K562 (cell line): ENCODE data around the gene CEP85L. TPM values are rescaled to one million over a fixed set of nuclear protein-coding genes. Genes with fewer than 3 reads are reported as not detected.

Experiments
- ATAC-seq: fragments of 200-7000 bp; cut with Tn5 transposase; 3 replicates; pipeline ENCODE4 v1.9.1; 2020; ENCODE audit warnings: moderate library complexity
- BruUV-seq: library from RNA; stranded (reverse); fragments of 400-500 nt; replicated peaks from 2 replicates; lab custom pipeline; 2021; lab: Mats Ljungman, UMichigan
- CTCF ChIA-PET: fragments of 300-600 bp; formaldehyde crosslinking; extraction: SDS; loops from one replicate; lab custom pipeline; 2021; ENCODE audit warnings: low intra/inter-chr PET ratio; lab: Yijun Ruan, JAX
- POLR2A ChIA-PET: fragments of 300-600, 350-650 bp; sonication (Branson Sonifier 250); formaldehyde crosslinking; extraction: SDS; loops from one replicate; lab custom pipeline; 2021; ENCODE audit warnings: antibody characterized with exemption, inconsistent platforms; lab: Yijun Ruan, JAX
- DNase-seq, 4 experiments: peaks; one replicate each; pipeline versions ENCODE4 v3.0.0 to v3.0.0-alpha.2; 2011 to 2018; ENCODE audit warnings: low spot score in 3 of 4, mixed read lengths in 3 of 4; ENCODE audit errors: extremely low read depth in 1 of 4
- FAIRE-seq: peaks from 2 replicates; lab custom pipeline; 2011; peaks lifted over from hg19 to GRCh38; lab: Jason Lieb, UNC
- H2AFZ ChIP-seq: 2 replicates; pipeline ENCODE4 v1.6.0; 2011; ENCODE audit warnings: low read depth, low read length, control low read depth, inconsistent platforms
- H3K27ac ChIP-seq: fragments of 200-600 bp; 3 replicates; pipeline ENCODE4 v1.8.0; 2011; ENCODE audit warnings: low read depth, mild to moderate bottlenecking, control low read depth, inconsistent platforms, low read length, moderate library complexity, mixed read lengths; ENCODE audit errors: extremely low read depth
- H3K27me3 ChIP-seq, 2 experiments: fragments of 300-600 bp in 1 of 2; 2 replicates in 1 of 2; 3 replicates in 1 of 2; pipeline versions ENCODE4 v1.6.0 to v1.8.0; 2011; ENCODE audit warnings: inconsistent platforms in 2 of 2, low read length in 2 of 2, mild to moderate bottlenecking in 1 of 2, mixed read lengths in 1 of 2, moderate library complexity in 1 of 2; ENCODE audit not compliant: control insufficient read depth in 2 of 2, insufficient read depth in 2 of 2
- H3K36me3 ChIP-seq: fragments of 300-600 bp; 3 replicates; pipeline ENCODE4 v1.8.0; 2011; ENCODE audit warnings: mild to moderate bottlenecking, low read length, inconsistent platforms; ENCODE audit not compliant: control insufficient read depth, insufficient read depth
- H3K4me1 ChIP-seq, 2 experiments: fragments of 200-600 bp in 1 of 2; replicated peaks in 1 of 2; 2 replicates in 1 of 2; 3 replicates in 1 of 2; pipeline versions ENCODE4 v1.5.1 to v1.8.0; 2011; ENCODE audit warnings: inconsistent platforms in 2 of 2, low read length in 2 of 2, mild to moderate bottlenecking in 1 of 2, mixed read lengths in 1 of 2, moderate library complexity in 1 of 2; ENCODE audit not compliant: control insufficient read depth in 2 of 2, insufficient read depth in 2 of 2
- H3K4me2 ChIP-seq: 2 replicates; pipeline ENCODE4 v1.6.1; 2011; ENCODE audit warnings: low read length, control low read depth, inconsistent platforms, mixed read lengths; ENCODE audit not compliant: insufficient read depth
- H3K4me3 ChIP-seq: fragments of 200-600 bp; sonication (generic), shearing (Covaris generic); 2 replicates; pipeline ENCODE4 v1.5.1; 2016; ENCODE audit warnings: control low read depth, inconsistent platforms
- H3K79me2 ChIP-seq: fragments of 200-600 bp; 3 replicates; pipeline ENCODE4 v1.8.0; 2011; ENCODE audit warnings: low read length, inconsistent platforms; ENCODE audit not compliant: control insufficient read depth, insufficient read depth
- H3K9ac ChIP-seq, 2 experiments: 2 replicates each; pipeline versions ENCODE4 v1.6.0 to v1.6.1; 2011; ENCODE audit warnings: low read depth in 2 of 2, low read length in 2 of 2, control low read depth in 1 of 2, inconsistent platforms in 1 of 2, mild to moderate bottlenecking in 1 of 2, mixed read lengths in 1 of 2; ENCODE audit not compliant: insufficient read depth in 1 of 2
- H3K9me1 ChIP-seq: one replicate; pipeline ENCODE4 v1.6.0; 2011; ENCODE audit warnings: inconsistent platforms, mild to moderate bottlenecking, low read length, moderate library complexity; ENCODE audit not compliant: control insufficient read depth, insufficient read depth
- H3K9me3 ChIP-seq: replicated peaks from 2 replicates; pipeline ENCODE4 v1.5.1; 2011; ENCODE audit warnings: low read depth, low read length, inconsistent platforms; ENCODE audit not compliant: control insufficient read depth, insufficient read depth
- H4K20me1 ChIP-seq: replicated peaks from 2 replicates; pipeline ENCODE4 v1.6.1; 2011; ENCODE audit warnings: low read length, inconsistent platforms, mixed read lengths; ENCODE audit not compliant: control insufficient read depth, insufficient read depth
- C11orf30 ChIP-seq: fragments of 450-650 bp; IDR thresholded peaks from 2 replicates; pipeline ENCODE4 v1.6.1; 2016; ENCODE audit warnings: low read depth, mild to moderate bottlenecking
- CHCHD3 ChIP-seq: fragments of 250-450 bp; sonication (Bioruptor Pico); IDR thresholded peaks from 2 replicates; pipeline ENCODE4 v2.1.2; 2022; ENCODE audit warnings: mild to moderate bottlenecking
- CTBP1 ChIP-seq: fragments of 450-650 bp; IDR thresholded peaks from 2 replicates; pipeline ENCODE4 v1.6.1; 2016; ENCODE audit warnings: borderline replicate concordance
- FOXK2 ChIP-seq, 2 experiments: fragments of 450-650 bp; IDR thresholded peaks in 1 of 2; conservative IDR thresholded peaks in 1 of 2; 2 replicates each; pipeline ENCODE4 v1.6.1; 2016; ENCODE audit warnings: low read depth in 2 of 2, mild to moderate bottlenecking in 1 of 2
- FUS ChIP-seq: fragments of 200-400 bp; formaldehyde crosslinking; optimal IDR thresholded peaks from 2 replicates; pipeline ENCODE3; 2017; ENCODE audit warnings: low read depth, low read length
- HOXB6 ChIP-seq: fragments of 250-450 bp; sonication (Bioruptor Pico); IDR thresholded peaks from 2 replicates; pipeline ENCODE4 v1.5.1; 2022; ENCODE audit warnings: mild to moderate bottlenecking, borderline replicate concordance
- KAT8 ChIP-seq: fragments of 450-650 bp; IDR thresholded peaks from 2 replicates; pipeline ENCODE4 v1.6.1; 2016; ENCODE audit warnings: low read depth, mild to moderate bottlenecking
- NCOA1 ChIP-seq: fragments of 450-650 bp; IDR thresholded peaks from 2 replicates; pipeline ENCODE4 v1.6.1; 2016; ENCODE audit warnings: low read depth
- POU5F1 ChIP-seq: fragments of 150-350 bp; IDR thresholded peaks from 2 replicates; pipeline ENCODE4 v1.6.1; 2014; ENCODE audit warnings: borderline replicate concordance, low read length, low read depth, mild to moderate bottlenecking; ENCODE audit not compliant: partially characterized antibody
- SMAD3 ChIP-seq: fragments of 450-650 bp; formaldehyde crosslinking; conservative IDR thresholded peaks from 2 replicates; pipeline ENCODE4 v1.4.0; 2020; ENCODE audit warnings: mild to moderate bottlenecking
- SMAD4 ChIP-seq: fragments of 250-450 bp; sonication (Bioruptor Pico); conservative IDR thresholded peaks from 2 replicates; pipeline ENCODE4 v1.8.0; 2021; ENCODE audit warnings: inconsistent platforms, mild to moderate bottlenecking, moderate library complexity
- XRCC5 ChIP-seq: fragments of 200-400 bp; formaldehyde crosslinking; IDR thresholded peaks from 2 replicates; pipeline ENCODE4 v1.6.1; 2017; ENCODE audit warnings: low read depth, mild to moderate bottlenecking, low read length
- ZNF165 ChIP-seq: fragments of 250-450 bp; sonication (Bioruptor Pico); IDR thresholded peaks from 2 replicates; pipeline ENCODE4 v1.4.0; 2020; ENCODE audit warnings: borderline replicate concordance
- WGBS: fragments of 100-300 bp; shearing (Covaris generic); methylation state at CpG from one replicate; pipeline ENCODE4 v1.1.6; 2016; ENCODE audit warnings: low coverage, mixed read lengths; ENCODE audit not compliant: insufficient coverage; ENCODE audit errors: missing lambda C conversion rate; 5-methylcytosine and 5-hydroxymethylcytosine counted together
- in situ Hi-C: fragments of 300-500 bp; cut with MboI; formaldehyde crosslinking; loops from 4 replicates; pipeline ENCODE4 v1.15.0; 2018; ENCODE audit warnings: inconsistent platforms, mixed read lengths
- intact Hi-C: fragments of 100-400 bp; cut with micrococcal nuclease; formaldehyde crosslinking; loops from 2 replicates; pipeline ENCODE4 v1.14.2; 2022
- polyA plus RNA-seq, 8 experiments: library from polyadenylated mRNA; depleted of rRNA in 4 of 8; stranded (reverse) in 5 of 8; unstranded in 3 of 8; fragments of >200 nt; fragmentation: Nextera tagmentation in 2 of 8; fragmentation: Illumina TruSeq in 1 of 8; extraction: Ambion mirVana in 2 of 8; extraction: Trizol in 1 of 8; gene quantifications; 2 replicates each; pipeline versions ENCODE4 v1.2.1 to v1.2.3, GENCODE V29; 2011 to 2014; ENCODE audit warnings: inconsistent platforms in 1 of 8, missing spikeins in 1 of 8
- total RNA-seq, 7 experiments: library from RNA; depleted of rRNA in 6 of 7; stranded (reverse); fragments of >200 nt in 6 of 7; fragmentation: Illumina TruSeq in 2 of 7; extraction: Trizol in 2 of 7; gene quantifications; 2 replicates each; pipeline versions ENCODE4 v1.2.1 to v1.2.3, GENCODE V29; 2011 to 2021; ENCODE audit warnings: low replicate concordance in 1 of 7

The CEP85L gene
- total and polyA plus RNA-seq, 9 of the 15 experiments (the other 6 are each of a cell fraction or from before 2014, with no cell fraction given), result 4.5 to 15.8 (median 8.3) TPM

DNA sequence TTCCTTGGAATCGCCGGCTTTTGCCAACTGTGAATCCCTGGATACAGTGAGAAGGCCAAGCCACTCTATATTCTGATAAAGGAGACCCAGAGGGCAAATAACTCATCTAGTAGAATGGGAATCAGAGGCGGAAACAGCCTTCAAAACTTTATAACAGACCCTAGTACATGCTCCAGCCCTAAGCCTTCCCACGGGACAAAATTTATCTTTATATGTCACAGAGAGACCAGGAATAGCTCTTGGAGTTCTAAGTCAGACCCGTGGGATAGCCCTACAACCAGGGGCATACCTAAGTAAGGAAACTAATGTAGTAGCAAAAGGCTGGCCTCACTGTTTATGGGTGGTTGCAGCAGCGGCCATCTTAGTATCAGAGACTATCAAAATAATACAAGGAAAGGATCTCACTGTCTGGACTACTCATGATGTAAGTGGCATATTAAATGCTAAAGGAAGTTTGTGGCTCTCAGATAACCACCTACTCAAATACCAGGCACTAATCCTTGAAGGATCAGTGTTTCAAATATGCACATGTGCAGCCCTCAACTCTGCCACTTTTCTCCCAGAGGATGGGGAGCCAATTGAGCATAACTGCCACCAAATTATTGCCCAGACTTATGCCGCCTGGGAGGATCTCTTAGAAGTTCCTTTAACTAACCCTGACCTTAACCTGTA is 29.5 kb downstream of the CEP85L start:
- ATAC-seq (no peak), DNase-seq (no peak), FAIRE-seq (no peak)
- Histone ChIP-seq H3K27ac (no peak overlapping the region), H3K79me2 (peaks cover 15% of the 10 kb centered on the region; the same call in 1 of the 3 replicates), H3K27me3 (no peaks in the 10 kb centered on the region), H3K4me2 (no peak overlapping the region), H3K9me1 (no peaks in the 10 kb centered on the region), H3K9ac (no peak overlapping the region), H3K4me1 (peaks cover 0 to 7% of the 10 kb centered on the region in 2 experiments; a peak in 3 of 5 replicates), H4K20me1 (0 out of 2 replicates have a peak, but pooled peaks cover 6% of the 10 kb centered on the region), H3K36me3 (peaks cover 6% of the 10 kb centered on the region; the same call in 1 of the 3 replicates), H3K9me3 (peaks cover 6% of the 10 kb centered on the region), H3K4me3 (no peak overlapping the region), H2AFZ (no peak overlapping the region)
- no TSS peak for BruUV-seq
- POLR2A ChIA-PET, result no interaction called here
- in situ Hi-C loops (no loop called here), intact Hi-C loops (no loop called here)
- TF ChIP-seq NCOA1 (no peak), ZNF165 (CRISPR knock-in tag) (no peak), XRCC5 (no peak), CHCHD3 (CRISPR knock-in tag) (no peak), SMAD3 (no peak), CTBP1 (no peak), SMAD4 (CRISPR knock-in tag) (no peak), HOXB6 (no peak), C11orf30 (no peak), POU5F1 (no peak), FUS (no peak), KAT8 (no peak), FOXK2 (conservative IDR thresholded peaks at IDR 0.05 in 1 of 2, IDR thresholded peaks at IDR 0.05 in 1 of 2; ENCODE audit: low read depth in 2 of 2) (no peak)
- WGBS, result 83% methylated on average over 7 of the region's 7 CpGs
- CTCF ChIA-PET, result no interaction called here
